ENCODE results near the gene SLC37A1.
"Not testable (repeated sequence)": the region's sequence is repeated elsewhere in the genome, so short reads cannot be mapped to it uniquely, and the experiment has no call there.

The SLC37A1 gene

DNA sequence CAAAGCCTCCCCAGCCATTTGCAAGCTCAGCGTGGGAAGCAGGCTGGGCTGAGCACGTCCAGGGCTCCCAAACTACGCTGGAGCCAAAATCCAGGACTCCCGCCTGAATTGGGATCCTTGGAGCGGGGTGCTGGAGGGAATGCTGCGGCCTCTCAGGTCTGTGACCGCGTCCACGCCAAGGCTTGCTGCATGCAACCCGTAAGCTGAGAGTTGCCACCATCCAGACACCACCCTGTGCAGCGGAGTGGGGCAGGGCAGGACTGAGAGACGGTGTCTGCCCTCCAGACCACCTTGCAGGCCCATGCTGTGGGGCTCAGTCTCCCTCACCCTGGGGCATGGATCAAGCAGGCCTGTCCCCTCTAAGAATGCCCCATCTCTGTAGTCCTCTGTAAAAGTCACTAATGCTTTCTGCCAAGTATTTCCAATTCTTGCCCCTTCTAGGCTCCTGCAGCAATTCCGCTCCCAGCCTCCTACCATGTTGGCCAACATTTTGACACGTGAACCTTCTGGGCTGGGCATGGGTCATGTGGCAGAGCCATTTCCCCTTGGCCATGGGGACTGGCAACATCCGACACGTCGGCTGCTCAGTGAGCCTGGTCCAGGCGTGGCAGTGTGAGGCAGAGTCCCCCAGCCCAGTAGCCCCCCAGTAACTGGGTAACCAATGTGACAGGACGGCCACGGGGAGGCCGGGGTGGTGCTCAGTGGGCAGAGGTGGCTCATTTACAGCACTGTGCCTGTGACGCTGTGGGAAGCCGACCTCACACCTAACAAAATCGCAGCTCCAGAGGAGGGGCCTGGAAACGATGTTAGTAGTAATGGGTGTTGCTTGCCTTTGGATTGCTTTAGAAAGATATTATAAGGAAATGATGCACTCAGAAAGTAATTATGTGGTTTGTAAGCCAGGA, 81.9 kb downstream of the SLC37A1 start:
- no peak for DNase-seq (ENCODE audit: low read depth)

- no peak for DNase-seq (ENCODE audit: low read depth)
Measured at GRCh38 chr21:42596657-42597056, 83.0 kb downstream of the SLC37A1 start.

DNA sequence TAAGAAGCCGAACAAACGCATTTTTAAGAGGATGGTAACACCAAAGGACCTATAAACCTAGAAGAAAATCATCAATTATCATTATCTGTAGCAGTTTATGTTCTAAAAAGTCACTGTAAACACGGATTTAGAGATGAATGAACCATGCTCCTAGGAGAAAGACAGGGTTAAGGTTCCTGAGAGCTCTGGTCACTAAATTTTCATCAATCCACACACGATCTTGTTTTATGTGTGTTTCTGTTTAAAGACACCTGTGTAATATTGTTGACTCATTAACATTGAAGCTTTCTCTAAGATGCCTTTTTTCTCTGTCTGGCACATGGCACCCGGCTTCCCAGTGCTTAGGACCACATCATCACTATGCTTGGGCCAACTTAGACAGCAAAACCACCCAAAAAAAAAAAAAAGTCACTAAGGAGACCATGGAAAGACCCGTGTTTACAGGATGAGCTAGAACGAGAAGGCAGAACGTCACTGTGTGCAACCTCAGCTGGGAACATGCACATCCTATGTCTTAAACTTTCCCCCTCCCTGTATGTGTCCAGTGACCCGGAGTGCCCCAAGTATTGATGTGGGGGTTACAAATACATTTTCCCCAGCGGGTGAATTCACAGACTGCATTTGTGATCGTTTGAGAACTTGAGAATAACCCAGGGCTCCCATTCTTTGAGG, 84.0 kb downstream of the SLC37A1 start:
- no peak for DNase-seq (ENCODE audit: low read depth)

GRCh38 chr21:42598159-42598735, 84.6 kb downstream of the SLC37A1 start:
- no peak for DNase-seq (ENCODE audit: low read depth)

DNA sequence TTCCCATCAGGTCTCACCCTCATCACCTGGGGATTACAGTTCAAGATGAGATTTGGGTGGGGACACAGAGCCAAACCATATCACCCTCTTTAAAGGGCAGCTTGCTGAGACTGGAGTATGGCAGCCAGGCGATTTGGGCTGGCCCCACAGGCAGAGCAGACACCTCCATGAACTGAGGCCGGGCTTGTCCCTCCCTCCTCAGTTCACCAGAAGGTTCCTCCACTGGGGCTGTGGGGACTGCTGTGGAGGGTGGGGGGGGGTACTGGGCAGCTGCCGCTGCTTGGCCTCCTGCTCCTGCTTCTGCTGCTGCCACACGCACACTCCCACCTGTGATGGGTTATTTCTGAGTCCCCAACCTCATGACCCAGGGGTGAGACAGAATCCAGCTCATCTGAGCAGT, 85.8 kb downstream of the SLC37A1 start:
- no peak for DNase-seq (ENCODE audit: low read depth)

DNA sequence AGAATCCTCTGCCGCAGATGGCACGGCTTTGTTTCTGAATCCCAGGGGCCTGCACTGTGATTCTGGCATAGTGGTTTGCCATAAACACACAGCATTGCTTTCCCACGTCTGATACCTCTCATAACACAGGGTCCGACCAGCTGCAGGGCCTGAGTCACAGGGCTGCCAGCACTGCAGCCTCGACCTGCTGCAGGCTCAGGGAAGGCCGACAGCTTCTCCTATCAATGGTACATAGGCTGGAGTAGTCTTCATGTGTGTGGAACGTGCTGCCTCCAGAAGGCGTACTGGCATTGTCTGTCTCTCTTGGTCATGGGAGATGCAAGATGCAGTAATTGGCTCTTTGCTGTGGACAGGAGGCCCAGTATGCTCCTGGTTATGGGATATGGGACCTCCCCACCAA, 86.3 kb downstream of the SLC37A1 start:
- no peak for DNase-seq (ENCODE audit: low read depth)

DNA sequence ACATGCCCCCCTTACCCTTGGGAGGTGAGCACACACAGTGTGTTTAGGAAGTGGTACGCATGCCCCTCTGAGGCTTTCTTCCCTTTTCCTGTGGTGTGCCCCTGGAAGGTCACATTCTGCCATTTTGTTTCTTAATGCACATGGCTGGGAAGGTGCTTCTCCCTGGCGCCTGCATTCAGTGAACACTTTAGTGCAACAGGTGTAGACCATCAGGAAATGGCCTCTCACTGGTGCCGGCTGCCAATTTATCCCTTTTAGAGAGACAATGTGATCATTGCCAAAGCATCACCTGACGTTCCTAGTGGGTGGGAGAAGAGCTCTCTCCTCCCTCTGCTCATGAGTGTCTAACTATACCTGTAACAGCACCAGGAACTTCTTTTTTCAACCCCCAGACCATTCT, 88.0 kb downstream of the SLC37A1 start:
- no peak for DNase-seq (ENCODE audit: low read depth)

GRCh38 chr21:42607102-42607501, 93.5 kb downstream of the SLC37A1 start:
- no peak for DNase-seq (ENCODE audit: low read depth)

GRCh38 chr21:42607525-42608102, 94.0 kb downstream of the SLC37A1 start:
- no peak for DNase-seq (ENCODE audit: low read depth)

DNA sequence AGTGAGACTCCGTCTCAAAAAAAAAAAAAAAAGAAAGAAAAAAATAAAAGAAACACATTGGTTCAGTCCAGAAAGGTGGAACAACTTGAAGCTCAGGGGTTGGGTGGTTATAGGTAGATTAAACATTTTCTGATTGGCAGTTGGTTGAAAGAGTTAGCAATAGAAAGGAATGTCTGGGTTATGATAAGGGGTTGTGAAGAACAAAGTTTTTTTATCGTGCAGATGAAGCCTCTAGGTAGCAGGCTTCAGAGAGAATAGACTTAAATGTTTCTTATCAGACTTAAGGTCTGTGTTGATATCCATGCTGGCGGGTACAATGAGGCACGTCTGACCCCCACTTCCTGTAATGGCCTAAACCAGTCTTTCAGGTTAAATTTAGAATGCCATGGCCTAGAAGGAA, 94.8 kb downstream of the SLC37A1 start:
- DNase-seq (ENCODE audit: low read depth) = no peak

DNA sequence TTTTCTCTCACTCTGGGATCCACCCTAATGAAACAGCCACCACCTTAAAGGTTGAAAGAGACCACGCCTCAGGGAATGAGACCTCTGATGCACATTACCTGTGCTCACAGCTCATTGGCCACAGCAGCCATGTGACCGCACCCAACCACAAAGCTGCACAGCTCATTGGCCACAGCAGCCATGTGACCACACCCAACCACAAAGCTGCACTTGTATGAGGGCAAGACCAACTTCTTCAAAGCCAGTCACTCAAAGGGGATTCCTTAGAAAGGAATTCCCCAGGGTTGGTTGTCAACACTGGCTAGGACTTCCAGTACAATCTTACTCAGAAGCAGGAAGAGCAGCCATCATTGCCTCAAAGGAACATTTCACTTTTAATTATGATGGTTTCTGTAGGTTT, 96.2 kb downstream of the SLC37A1 start:
- DNase-seq (ENCODE audit: low read depth) = no peak

DNA sequence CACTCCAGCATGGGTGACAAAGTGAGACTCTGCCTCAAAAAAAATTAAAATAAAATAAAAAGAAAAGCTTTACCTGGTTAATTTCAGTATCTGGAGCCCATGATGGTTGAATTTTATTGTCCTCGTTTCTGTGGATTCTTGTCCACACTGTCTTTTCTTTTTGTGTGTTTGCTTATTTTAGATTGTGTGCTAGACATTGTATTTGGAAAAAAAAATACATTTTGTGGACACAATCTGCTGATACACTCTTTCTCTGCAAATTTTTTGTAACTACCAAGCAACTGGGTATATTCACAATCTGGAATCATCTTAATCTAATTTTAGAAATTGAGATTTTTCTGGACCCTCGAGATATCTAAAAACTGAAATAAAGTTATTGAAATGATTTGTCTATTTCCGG, 98.2 kb downstream of the SLC37A1 start:
- no peak for DNase-seq (ENCODE audit: low read depth)

DNA sequence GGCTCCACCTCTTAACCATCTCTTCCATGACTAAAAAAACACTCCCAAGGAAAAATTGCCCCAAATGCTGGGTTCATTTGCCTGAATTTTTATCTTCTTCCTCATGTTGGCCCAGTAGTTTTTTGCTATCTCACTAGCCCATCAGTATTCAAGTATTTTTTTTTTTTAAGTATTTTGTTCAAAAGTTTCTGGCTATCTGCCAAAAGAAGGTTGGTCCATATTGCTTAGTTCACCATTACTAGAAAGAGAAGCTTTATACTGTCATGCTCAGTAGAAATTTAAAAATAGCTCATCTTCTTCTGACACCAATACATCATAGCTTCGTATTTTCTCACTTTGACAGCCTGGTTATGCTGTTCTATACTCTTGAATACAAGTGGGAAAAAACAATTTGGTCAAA, 98.7 kb downstream of the SLC37A1 start:
- no peak for DNase-seq (ENCODE audit: low read depth)

DNA sequence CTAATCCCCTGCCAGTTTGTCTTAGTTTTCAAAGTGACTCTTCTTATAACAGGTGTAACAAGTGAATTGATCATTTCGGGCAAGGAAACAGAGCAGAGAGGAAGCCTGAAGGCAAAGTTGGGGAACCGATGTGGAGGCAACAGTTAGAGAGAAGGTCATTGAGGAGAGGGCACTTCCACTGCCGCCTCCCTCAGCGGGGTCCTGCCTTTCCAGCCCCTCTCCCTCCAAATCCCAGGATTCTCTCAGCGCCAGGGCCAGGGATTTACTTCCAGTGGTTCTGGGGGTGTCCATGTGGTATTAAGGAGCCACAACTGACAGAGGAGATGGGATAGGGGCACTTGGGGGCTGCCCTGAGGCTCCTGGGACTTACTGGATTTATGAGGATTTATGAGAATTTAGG, 100.1 kb downstream of the SLC37A1 start:
- no peak for DNase-seq (ENCODE audit: low read depth)

- DNase-seq (ENCODE audit: low read depth) = no peak
Measured at GRCh38 chr21:42614396-42614795, 100.7 kb downstream of the SLC37A1 start.

DNA sequence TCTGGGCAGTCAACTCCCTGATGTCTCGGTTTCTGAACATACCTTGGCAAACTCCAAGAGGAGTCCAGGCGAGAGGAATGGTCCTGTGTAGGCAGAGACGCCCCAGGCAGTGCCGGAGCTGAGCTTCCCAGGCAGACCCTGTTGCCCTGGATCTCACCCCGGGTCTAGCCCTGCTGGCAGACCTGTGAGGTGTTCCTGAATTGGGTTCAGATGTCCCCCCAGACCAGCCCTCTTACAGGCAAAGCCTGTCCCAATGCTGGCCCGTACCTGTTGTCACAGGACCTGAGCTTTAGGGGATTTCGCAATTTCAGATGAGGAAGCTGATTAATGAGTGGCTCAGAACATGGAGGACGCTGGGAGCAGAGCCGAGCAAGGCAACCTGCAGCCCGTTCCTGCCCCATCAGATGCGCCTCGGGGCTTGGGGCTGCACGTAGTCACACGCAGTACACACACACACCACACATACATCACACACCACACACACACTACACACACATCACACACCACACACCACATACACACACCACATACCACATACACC, 101.2 kb downstream of the SLC37A1 start:
- no peak for DNase-seq (ENCODE audit: low read depth)

DNA sequence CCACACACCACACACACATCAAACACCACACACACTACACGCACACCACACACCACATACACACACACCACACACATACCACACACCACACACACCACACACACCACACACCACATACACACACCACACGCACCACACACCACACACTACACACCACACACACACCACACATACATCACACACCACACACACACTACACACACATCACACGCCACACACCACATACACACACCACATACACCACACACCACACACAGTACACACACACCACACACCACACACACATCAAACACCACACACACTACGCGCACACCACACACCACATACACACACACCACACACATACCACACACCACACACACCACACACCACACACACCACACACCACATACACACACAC, 101.7 kb downstream of the SLC37A1 start:
- DNase-seq (ENCODE audit: low read depth) = not testable (repeated sequence)

DNA sequence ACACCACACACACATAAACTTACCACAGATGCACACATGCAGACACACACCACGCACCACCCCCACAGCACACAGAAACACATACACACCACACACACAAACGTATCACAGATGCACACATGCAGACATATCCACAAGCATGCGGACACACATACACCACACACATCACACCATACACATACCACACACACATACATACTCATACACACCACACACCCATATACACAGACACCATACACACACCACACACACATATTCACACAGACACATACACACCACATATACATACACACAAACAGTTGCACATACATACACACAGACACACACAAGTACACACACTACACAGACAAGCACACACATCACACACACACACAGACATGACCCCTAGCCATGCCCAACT, 102.3 kb downstream of the SLC37A1 start:
- DNase-seq (ENCODE audit: low read depth) = no peak

GRCh38 chr21:42616446-42616845, 102.8 kb downstream of the SLC37A1 start:
- DNase-seq (ENCODE audit: low read depth) = no peak

DNA sequence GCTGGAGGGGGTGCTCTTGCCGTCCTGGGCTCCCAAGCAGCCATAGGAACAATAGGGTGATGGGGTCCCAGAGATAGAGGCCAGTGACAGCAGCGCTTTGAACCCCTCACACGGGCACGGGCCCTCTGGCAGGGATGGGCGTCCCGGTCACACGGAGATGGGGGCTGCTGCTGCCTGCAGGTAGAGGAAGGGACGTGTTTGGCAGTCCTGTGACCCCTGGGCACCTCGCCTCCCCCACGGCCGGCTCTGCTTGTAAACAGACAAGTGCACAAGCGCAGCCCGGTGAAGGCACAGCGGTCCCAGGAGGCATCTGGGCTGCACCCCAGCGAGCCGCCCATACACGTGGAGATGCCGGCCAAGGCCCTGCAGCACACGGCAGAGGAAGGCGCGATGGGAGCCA, 103.3 kb downstream of the SLC37A1 start:
- no peak for DNase-seq (ENCODE audit: low read depth)

GRCh38 chr21:42617486-42617885, 103.8 kb downstream of the SLC37A1 start:
- DNase-seq (ENCODE audit: low read depth) = no peak

DNA sequence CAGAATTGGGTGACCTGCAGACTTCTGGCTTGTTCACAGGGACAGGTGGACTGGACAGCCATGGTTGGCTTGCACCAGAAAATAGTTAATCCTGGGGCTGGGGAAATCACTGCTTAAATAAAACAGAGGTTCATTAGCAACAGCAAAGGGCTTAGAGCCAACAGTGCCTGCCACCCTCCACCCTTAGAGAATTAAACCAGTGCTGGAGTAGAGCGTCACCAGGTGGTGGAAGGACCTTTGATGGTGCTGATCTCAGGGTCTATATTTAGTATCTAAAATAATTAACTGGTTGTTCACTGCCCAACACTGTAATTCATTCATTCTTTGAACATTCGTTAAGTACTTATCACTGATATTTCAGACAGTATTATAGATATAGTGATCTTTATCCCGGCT, 105.1 kb downstream of the SLC37A1 start:
- no peak for DNase-seq (ENCODE audit: low read depth)

GRCh38 chr21:42619166-42619565, 105.5 kb downstream of the SLC37A1 start:
- no peak for DNase-seq (ENCODE audit: low read depth)
